K562 (cell line): ENCODE results near the gene IDS. TPM values are rescaled to one million over a fixed set of nuclear protein-coding genes. Genes with fewer than 3 reads are reported as not detected.

Source experiments
- AFF4 ChIP-seq: sonication (generic); formaldehyde crosslinking; IDR thresholded peaks from 2 replicates; pipeline ENCODE4 v1.8.0; 2023; ENCODE audit warnings: mild to moderate bottlenecking, missing genetic modification reagents
- ATF1 ChIP-seq, 2 experiments: fragments of 450-650 bp in 1 of 2; IDR thresholded peaks; 2 replicates each; pipeline ENCODE4 v1.6.1; 2016; ENCODE audit warnings: missing compliant biosample characterization in 1 of 2, missing genetic modification characterization in 1 of 2
- CCNT2 ChIP-seq: IDR thresholded peaks from 2 replicates; pipeline ENCODE4 v1.6.1; 2011; ENCODE audit warnings: borderline replicate concordance, low read depth, mild to moderate bottlenecking, moderate library complexity, mixed read lengths, low read length; ENCODE audit not compliant: insufficient read length; ENCODE audit errors: extremely low read depth
- FOXJ2 ChIP-seq: fragments of 200-800 bp; sonication (Bioruptor generic); IDR thresholded peaks from 2 replicates; pipeline ENCODE4 v1.6.1; 2016; ENCODE audit warnings: missing genetic modification characterization, missing compliant biosample characterization
- JUN ChIP-seq, 2 experiments: sonication (generic) in 1 of 2; formaldehyde crosslinking in 1 of 2; IDR thresholded peaks; 2 replicates each; pipeline versions ENCODE4 v1.6.1 to v1.8.0; 2012 to 2022; ENCODE audit warnings: borderline replicate concordance in 2 of 2, mild to moderate bottlenecking in 2 of 2, improper control_type of control experiment in 1 of 2, low read depth in 1 of 2, low read length in 1 of 2, missing genetic modification reagents in 1 of 2
- RERE ChIP-seq: sonication (generic); formaldehyde crosslinking; IDR thresholded peaks from 2 replicates; pipeline ENCODE4 v1.8.0; 2023; ENCODE audit warnings: missing genetic modification reagents, mild to moderate bottlenecking, borderline replicate concordance
- TCF7 ChIP-seq: sonication (generic); IDR thresholded peaks from 2 replicates; pipeline ENCODE4 v1.6.1; 2016; ENCODE audit warnings: antibody characterized with exemption, borderline replicate concordance
- ZNF586 ChIP-seq: fragments of 450-650 bp; formaldehyde crosslinking; conservative IDR thresholded peaks from 2 replicates; pipeline ENCODE4 v1.4.0; 2020; ENCODE audit warnings: mild to moderate bottlenecking, moderate library complexity
- ZNF785 ChIP-seq: fragments of 250-450 bp; sonication (Bioruptor Pico); IDR thresholded peaks from 2 replicates; pipeline ENCODE4 v1.4.0; 2020; ENCODE audit warnings: mild to moderate bottlenecking
- polyA plus RNA-seq, 8 experiments: library from polyadenylated mRNA; depleted of rRNA in 4 of 8; stranded (reverse) in 5 of 8; unstranded in 3 of 8; fragments of >200 nt; fragmentation: Nextera tagmentation in 2 of 8; fragmentation: Illumina TruSeq in 1 of 8; extraction: Ambion mirVana in 2 of 8; extraction: Trizol in 1 of 8; gene quantifications; 2 replicates each; pipeline versions ENCODE4 v1.2.1 to v1.2.3, GENCODE V29; 2011 to 2014; ENCODE audit warnings: inconsistent platforms in 1 of 8, missing spikeins in 1 of 8
- total RNA-seq, 7 experiments: library from RNA; depleted of rRNA in 6 of 7; stranded (reverse); fragments of >200 nt in 6 of 7; fragmentation: Illumina TruSeq in 2 of 7; extraction: Trizol in 2 of 7; gene quantifications; 2 replicates each; pipeline versions ENCODE4 v1.2.1 to v1.2.3, GENCODE V29; 2011 to 2021; ENCODE audit warnings: low replicate concordance in 1 of 7
- TF ChIP-seq, protein P1 (sequence below): fragments of 450-650 bp; IDR thresholded peaks from 2 replicates; pipeline ENCODE4 v1.6.1; 2016; ENCODE audit warnings: mild to moderate bottlenecking

IDS gene
- total and polyA plus RNA-seq, 9 of the 15 experiments (the other 6 are each of a cell fraction or from before 2014, with no cell fraction given): 2.0 to 18.6 (median 8.6) TPM

- no peak for TF ChIP-seq RERE (CRISPR knock-in tag)
- TF ChIP-seq ZNF586 (CRISPR knock-in tag): no peak
- no peak for TF ChIP-seq FOXJ2 (tag)
- TF ChIP-seq, protein P1, sequence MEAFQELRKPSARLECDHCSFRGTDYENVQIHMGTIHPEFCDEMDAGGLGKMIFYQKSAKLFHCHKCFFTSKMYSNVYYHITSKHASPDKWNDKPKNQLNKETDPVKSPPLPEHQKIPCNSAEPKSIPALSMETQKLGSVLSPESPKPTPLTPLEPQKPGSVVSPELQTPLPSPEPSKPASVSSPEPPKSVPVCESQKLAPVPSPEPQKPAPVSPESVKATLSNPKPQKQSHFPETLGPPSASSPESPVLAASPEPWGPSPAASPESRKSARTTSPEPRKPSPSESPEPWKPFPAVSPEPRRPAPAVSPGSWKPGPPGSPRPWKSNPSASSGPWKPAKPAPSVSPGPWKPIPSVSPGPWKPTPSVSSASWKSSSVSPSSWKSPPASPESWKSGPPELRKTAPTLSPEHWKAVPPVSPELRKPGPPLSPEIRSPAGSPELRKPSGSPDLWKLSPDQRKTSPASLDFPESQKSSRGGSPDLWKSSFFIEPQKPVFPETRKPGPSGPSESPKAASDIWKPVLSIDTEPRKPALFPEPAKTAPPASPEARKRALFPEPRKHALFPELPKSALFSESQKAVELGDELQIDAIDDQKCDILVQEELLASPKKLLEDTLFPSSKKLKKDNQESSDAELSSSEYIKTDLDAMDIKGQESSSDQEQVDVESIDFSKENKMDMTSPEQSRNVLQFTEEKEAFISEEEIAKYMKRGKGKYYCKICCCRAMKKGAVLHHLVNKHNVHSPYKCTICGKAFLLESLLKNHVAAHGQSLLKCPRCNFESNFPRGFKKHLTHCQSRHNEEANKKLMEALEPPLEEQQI: no peak
- TF ChIP-seq ZNF785: no peak
- no peak for TF ChIP-seq TCF7
- TF ChIP-seq JUN (IDR thresholded peaks at IDR 0.05; ENCODE audit: borderline replicate concordance, low read depth, low read length): 0 out of 2 replicates have a peak, but pooled peaks have one; percentile 24
- no peak for TF ChIP-seq JUN (CRISPR knock-in tag; IDR thresholded peaks at IDR 0.05; ENCODE audit: borderline replicate concordance)
- no peak for TF ChIP-seq ATF1 (CRISPR knock-in tag; IDR thresholded peaks at IDR 0.05)
- peak; percentile 73 for TF ChIP-seq ATF1 (tag; IDR thresholded peaks at IDR 0.05)
- peak; percentile 87 for TF ChIP-seq CCNT2
- TF ChIP-seq AFF4 (CRISPR knock-in tag): no peak
Observed at GRCh38 chrX:149504915-149505651, at the start of gene IDS (continued).
